A673 (cell line): ENCODE data around the gene CDCA4. TPM values are rescaled to one million over a fixed set of nuclear protein-coding genes. Genes with fewer than 3 reads are reported as not detected.

Source experiments
- BruUV-seq: library from RNA; stranded (reverse); fragments of 400-500 nt; replicated peaks from 2 replicates; lab custom pipeline; 2021; lab: Mats Ljungman, UMichigan
- CTCF ChIA-PET: fragments of 300-600 bp; sonication (Branson Sonifier 250); formaldehyde crosslinking; loops from one replicate; lab custom pipeline; 2022; ENCODE audit warnings: antibody characterized with exemption; lab: Charles Lee
- POLR2A ChIA-PET: fragments of 300-600 bp; sonication (Branson Sonifier 250); formaldehyde crosslinking; loops from one replicate; lab custom pipeline; 2022; ENCODE audit warnings: antibody characterized with exemption; ENCODE audit not compliant: low non-redundant PET; lab: Charles Lee
- DNase-seq: peaks from one replicate; pipeline ENCODE4 v3.0.0-alpha.2; 2015; ENCODE audit warnings: low spot score
- H3K27ac ChIP-seq: fragments of 200-600 bp; sonication (generic); 2 replicates; pipeline ENCODE4 v1.5.1; 2016; ENCODE audit warnings: mixed run types, low read depth, mild to moderate bottlenecking, mixed read lengths, antibody characterized with exemption, low read length; ENCODE audit not compliant: poor library complexity, severe bottlenecking
- H3K27me3 ChIP-seq: fragments of 200-600 bp; sonication (generic); replicated peaks from 2 replicates; pipeline ENCODE4 v1.6.1; 2017; ENCODE audit warnings: mixed run types, low read depth, mild to moderate bottlenecking, mixed read lengths, antibody characterized with exemption, low read length; ENCODE audit not compliant: insufficient read depth, poor library complexity
- H3K36me3 ChIP-seq: fragments of 200-600 bp; sonication (generic); 2 replicates; pipeline ENCODE4 v1.6.1; 2016; ENCODE audit warnings: mixed run types, mild to moderate bottlenecking, mixed read lengths, antibody characterized with exemption, low read length; ENCODE audit not compliant: insufficient read depth, poor library complexity, severe bottlenecking
- H3K4me1 ChIP-seq: fragments of 200-600 bp; sonication (generic); 2 replicates; pipeline ENCODE4 v1.6.1; 2017; ENCODE audit warnings: mixed run types, mild to moderate bottlenecking, mixed read lengths, antibody characterized with exemption, low read length; ENCODE audit not compliant: insufficient read depth, poor library complexity, severe bottlenecking
- H3K4me3 ChIP-seq: fragments of 200-600 bp; sonication (generic); 2 replicates; pipeline ENCODE4 v1.5.1; 2016; ENCODE audit warnings: low read depth, mixed run types, mild to moderate bottlenecking, mixed read lengths, low read length; ENCODE audit not compliant: poor library complexity, severe bottlenecking
- H3K9me3 ChIP-seq: fragments of 200-600 bp; sonication (generic); 2 replicates; pipeline ENCODE4 v1.6.1; 2016; ENCODE audit warnings: mixed run types, low read depth, mild to moderate bottlenecking, mixed read lengths, antibody characterized with exemption, low read length; ENCODE audit not compliant: poor library complexity, severe bottlenecking
- EZH2 ChIP-seq: fragments of 200-600 bp; sonication (generic); IDR thresholded peaks from 2 replicates; pipeline ENCODE4 v1.6.1; 2017; ENCODE audit warnings: borderline replicate concordance, low read depth, mild to moderate bottlenecking, mixed read lengths, antibody characterized with exemption, low read length; ENCODE audit not compliant: poor library complexity, severe bottlenecking
- intact Hi-C: fragments of 100-400 bp; cut with micrococcal nuclease; formaldehyde crosslinking; loops from one replicate; pipeline ENCODE4 v1.10.0; 2022; ENCODE audit not compliant: unreplicated experiment
- total RNA-seq: library from RNA; stranded (reverse); gene quantifications from 2 replicates; pipeline ENCODE4 v1.2.3, GENCODE V29; 2021
- TF ChIP-seq, protein P1 (sequence below): fragments of 300-800, 200-600 bp; sonication (generic); conservative IDR thresholded peaks from 2 replicates; pipeline ENCODE4 v1.5.1; 2017; ENCODE audit warnings: low read depth, mild to moderate bottlenecking, antibody characterized with exemption, low read length, moderate library complexity, mixed read lengths

The CDCA4 gene
- total RNA-seq, 1 experiment from 2014 or later: 49.7 TPM

DNA sequence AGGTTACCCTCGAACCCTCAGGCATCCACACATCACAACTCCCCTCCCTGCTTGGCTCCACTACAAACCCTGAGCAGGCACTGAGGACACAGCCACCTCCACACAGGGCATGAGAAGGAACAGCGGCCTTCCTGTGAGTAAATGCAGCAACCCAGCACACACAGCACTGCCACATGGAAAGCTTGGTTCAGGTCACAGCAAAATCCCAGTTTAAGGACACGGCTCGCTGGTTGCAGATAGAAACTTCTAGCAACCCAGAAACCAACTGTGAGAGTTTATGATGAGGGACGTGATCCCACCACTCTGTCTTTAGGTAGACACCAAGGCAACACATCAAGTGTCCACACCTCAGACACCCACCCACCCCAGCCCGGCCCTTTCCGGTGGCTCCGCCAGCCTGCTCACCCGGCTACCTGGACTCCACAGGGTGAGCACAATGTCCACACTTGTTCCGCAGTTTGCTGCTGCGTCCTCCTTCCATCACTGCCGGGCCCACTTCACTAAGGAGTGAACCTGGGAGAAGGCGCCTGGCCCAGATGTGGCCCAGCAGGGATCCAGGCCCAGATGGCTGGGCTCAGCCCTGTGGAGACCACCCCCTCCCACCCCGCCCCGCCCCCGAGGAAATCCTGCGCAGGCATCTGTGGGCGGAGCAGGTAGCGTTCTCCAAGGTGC, 13.2 kb downstream of the CDCA4 start:
- no peak for DNase-seq
- H3K27ac ChIP-seq: no peak overlapping the region
- no peaks in the 10 kb centered on the region for H3K9me3 ChIP-seq
- no peak overlapping the region for H3K4me3 ChIP-seq
- H3K4me1 ChIP-seq: no peaks in the 10 kb centered on the region
- TF ChIP-seq, protein P1, sequence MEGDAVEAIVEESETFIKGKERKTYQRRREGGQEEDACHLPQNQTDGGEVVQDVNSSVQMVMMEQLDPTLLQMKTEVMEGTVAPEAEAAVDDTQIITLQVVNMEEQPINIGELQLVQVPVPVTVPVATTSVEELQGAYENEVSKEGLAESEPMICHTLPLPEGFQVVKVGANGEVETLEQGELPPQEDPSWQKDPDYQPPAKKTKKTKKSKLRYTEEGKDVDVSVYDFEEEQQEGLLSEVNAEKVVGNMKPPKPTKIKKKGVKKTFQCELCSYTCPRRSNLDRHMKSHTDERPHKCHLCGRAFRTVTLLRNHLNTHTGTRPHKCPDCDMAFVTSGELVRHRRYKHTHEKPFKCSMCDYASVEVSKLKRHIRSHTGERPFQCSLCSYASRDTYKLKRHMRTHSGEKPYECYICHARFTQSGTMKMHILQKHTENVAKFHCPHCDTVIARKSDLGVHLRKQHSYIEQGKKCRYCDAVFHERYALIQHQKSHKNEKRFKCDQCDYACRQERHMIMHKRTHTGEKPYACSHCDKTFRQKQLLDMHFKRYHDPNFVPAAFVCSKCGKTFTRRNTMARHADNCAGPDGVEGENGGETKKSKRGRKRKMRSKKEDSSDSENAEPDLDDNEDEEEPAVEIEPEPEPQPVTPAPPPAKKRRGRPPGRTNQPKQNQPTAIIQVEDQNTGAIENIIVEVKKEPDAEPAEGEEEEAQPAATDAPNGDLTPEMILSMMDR: no peak
- TF ChIP-seq EZH2: no peak
- ChIA-PET POLR2A (no interaction called here), CTCF (no interaction called here)
- H3K27me3 ChIP-seq: no peaks in the 10 kb centered on the region
- intact Hi-C loops: no loop called here
- H3K36me3 ChIP-seq: peaks cover 60% of the 10 kb centered on the region
- BruUV-seq: no TSS peak

DNA sequence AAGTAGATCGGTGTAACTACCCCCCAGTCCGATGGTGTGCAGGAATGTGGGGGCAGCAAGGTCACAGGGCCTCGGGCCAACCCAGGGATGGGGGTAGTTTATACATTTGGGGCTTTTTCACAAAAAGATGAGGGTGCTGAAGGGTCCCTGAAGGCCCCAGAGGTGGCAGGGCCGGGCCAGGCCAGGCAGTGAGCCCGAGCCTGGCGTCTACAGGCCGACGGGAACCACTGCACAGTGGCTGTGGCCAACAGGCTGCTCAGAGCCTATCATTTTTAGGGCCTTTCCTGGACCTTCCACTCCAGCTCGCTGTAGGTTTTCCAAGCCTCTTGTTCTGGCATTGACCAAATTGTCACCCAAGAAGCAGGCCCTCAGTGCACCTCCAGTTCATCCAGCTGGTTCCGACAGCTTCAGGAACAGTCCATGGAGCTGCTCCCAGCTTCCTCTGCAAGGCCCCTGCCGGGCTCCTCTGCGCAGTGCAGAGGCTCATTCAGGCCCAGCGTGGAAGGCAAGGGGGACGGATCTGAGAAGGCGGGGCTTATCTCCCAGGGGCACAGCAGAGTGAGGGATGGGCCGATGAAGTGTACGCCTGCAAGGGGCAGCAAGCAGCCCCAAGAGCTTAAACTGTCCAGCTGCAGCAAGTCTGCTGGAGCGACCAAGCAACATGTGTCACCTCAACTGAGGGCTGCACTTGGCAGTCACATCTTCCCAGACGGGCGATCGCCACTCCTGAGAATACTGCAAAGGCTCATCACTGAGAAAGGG, 13.9 kb downstream of the CDCA4 start:
- BruUV-seq: no TSS peak
- H3K27ac ChIP-seq: no peak overlapping the region
- no peaks in the 10 kb centered on the region for H3K27me3 ChIP-seq
- ChIA-PET CTCF (no interaction called here), POLR2A (no interaction called here)
- no peak for DNase-seq
- H3K4me1 ChIP-seq: no peaks in the 10 kb centered on the region
- TF ChIP-seq, protein P1: no peak
- intact Hi-C loops: no loop called here
- H3K9me3 ChIP-seq: no peaks in the 10 kb centered on the region
- H3K36me3 ChIP-seq: peaks cover 53% of the 10 kb centered on the region
- H3K4me3 ChIP-seq: no peak overlapping the region

DNA sequence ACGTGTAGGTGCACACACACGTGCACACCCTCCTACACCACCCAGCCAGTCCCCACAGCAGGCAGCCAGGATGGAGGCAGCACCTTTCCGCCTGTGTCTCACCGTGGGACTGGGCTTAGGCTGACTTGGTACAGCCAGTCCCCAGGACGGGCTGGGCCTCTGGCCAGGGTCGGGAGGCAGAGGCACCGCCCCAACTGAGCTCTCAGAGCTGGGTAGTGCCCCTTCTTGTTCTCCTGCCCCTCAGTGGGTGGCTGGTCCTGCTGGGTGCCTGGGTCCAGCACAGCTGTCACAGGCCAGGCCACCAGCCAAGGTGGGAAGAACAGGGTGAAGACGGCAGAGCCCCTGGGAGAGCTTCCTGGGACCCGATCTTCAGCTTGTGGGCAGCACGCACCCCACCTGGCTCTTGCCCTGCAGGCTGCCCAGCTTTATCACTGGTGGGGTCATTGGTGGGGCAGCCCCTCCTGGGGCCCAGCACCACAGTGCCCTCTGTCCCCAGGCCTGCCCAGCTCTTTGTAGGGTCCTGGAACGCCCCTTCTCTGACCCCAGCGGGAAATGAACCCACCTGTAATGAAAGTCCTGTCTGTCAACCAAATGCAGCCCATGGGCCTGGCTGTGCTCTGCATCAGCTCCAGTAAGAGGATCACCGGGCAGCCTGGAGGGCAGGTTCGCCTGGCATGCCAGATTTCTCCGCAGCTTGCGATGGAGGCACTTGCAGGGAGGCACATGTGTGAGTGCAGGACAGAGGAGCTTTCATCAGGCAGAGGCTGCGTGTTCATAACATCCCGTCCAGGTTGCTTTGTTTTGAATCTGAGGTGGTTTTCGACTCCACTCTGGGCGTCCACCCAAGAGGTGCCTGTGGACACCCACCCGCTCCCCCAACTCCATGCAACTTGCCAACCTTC, 14.7 kb downstream of the CDCA4 start:
- ChIA-PET POLR2A (no interaction called here), CTCF (no interaction called here)
- H3K9me3 ChIP-seq: no peaks in the 10 kb centered on the region

More for the DNA sequence above, 14.7 kb downstream of the CDCA4 start:
- Histone ChIP-seq H3K27ac (no peak overlapping the region), H3K4me1 (no peaks in the 10 kb centered on the region), H3K27me3 (no peaks in the 10 kb centered on the region), H3K4me3 (no peak overlapping the region), H3K36me3 (peaks cover 45% of the 10 kb centered on the region)
- no TSS peak for BruUV-seq
- TF ChIP-seq, protein P1: no peak
- no peak for TF ChIP-seq EZH2
- no peak for DNase-seq
- intact Hi-C loops: no loop called here
